HG03045 (cell line): Measurements from ENCODE around the gene C1QTNF1.

Source experiments
- ATAC-seq: cut with Tn5 transposase; IDR thresholded peaks from one replicate; pipeline ENCODE4 v1.9.1; 2021; ENCODE audit warnings: mild to moderate bottlenecking, moderate library complexity; ENCODE audit not compliant: unreplicated experiment

The C1QTNF1 gene

GRCh38 chr17:79089720-79090442, 65.9 kb downstream of the C1QTNF1 start:
- ATAC-seq: no peak

- no peak for ATAC-seq
Observed at GRCh38 chr17:79090443-79091225, 66.7 kb downstream of the C1QTNF1 start.

- ATAC-seq: no peak
Observed at GRCh38 chr17:79091226-79091670, 67.3 kb downstream of the C1QTNF1 start.

GRCh38 chr17:79092567-79092966, 68.6 kb downstream of the C1QTNF1 start:
- ATAC-seq: no peak

- ATAC-seq: no peak
Observed at GRCh38 chr17:79093270-79093669, 69.3 kb downstream of the C1QTNF1 start.

GRCh38 chr17:79094261-79094660, 70.3 kb downstream of the C1QTNF1 start:
- ATAC-seq: no peak

- ATAC-seq: no peak
Observed at GRCh38 chr17:79095345-79096055, 71.5 kb downstream of the C1QTNF1 start.

GRCh38 chr17:79096477-79096876, 72.5 kb downstream of the C1QTNF1 start:
- no peak for ATAC-seq

- ATAC-seq: no peak
Observed at GRCh38 chr17:79097226-79098055, 73.5 kb downstream of the C1QTNF1 start.

- ATAC-seq: no peak
Observed at GRCh38 chr17:79098282-79098867, 74.4 kb downstream of the C1QTNF1 start.
